ENCODE data around the gene KCNJ3.

DNA sequence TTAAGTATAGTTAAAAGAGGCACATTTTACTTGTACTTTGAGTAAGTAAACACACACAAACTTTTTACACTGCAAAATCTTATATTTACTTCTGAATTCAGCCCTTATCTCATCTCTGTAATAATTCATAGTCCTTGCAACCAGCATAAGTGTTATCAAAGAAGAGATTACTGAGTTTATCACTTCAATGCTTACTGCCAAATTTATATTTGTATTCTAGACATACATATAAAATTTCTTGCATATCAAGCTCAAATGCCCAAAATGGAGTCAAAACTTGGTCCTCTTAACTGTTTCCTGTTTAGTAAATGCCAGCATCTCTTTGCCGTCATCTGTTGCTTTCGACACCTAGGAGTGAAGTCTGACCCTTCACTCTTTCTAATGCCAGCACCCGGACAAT lies 21.1 kb upstream of the KCNJ3 start:
- TF ChIP-seq, protein P1, sequence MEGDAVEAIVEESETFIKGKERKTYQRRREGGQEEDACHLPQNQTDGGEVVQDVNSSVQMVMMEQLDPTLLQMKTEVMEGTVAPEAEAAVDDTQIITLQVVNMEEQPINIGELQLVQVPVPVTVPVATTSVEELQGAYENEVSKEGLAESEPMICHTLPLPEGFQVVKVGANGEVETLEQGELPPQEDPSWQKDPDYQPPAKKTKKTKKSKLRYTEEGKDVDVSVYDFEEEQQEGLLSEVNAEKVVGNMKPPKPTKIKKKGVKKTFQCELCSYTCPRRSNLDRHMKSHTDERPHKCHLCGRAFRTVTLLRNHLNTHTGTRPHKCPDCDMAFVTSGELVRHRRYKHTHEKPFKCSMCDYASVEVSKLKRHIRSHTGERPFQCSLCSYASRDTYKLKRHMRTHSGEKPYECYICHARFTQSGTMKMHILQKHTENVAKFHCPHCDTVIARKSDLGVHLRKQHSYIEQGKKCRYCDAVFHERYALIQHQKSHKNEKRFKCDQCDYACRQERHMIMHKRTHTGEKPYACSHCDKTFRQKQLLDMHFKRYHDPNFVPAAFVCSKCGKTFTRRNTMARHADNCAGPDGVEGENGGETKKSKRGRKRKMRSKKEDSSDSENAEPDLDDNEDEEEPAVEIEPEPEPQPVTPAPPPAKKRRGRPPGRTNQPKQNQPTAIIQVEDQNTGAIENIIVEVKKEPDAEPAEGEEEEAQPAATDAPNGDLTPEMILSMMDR (IDR thresholded peaks at IDR 0.05): no peak
- no peak for TF ChIP-seq POLR2A (IDR thresholded peaks at IDR 0.05)

Measured in transverse colon (tissue), 3 donors.